ENCODE results near the gene IQUB.

Gene IQUB

GRCh38 chr7:123569352-123570010 is 35.1 kb upstream of the IQUB start:
- Mint-ChIP-seq H3K36me3 (ENCODE audit: low read depth) (no peaks in the 10 kb centered on the region), H3K27ac (no peak overlapping the region), H3K4me1 (no peaks in the 10 kb centered on the region), H3K27me3 (ENCODE audit: low read depth) (no peaks in the 10 kb centered on the region), H3K4me3 (no peak overlapping the region), H3K9me3 (no peaks in the 10 kb centered on the region)
- no peak for TF ChIP-seq CTCF (IDR thresholded peaks at IDR 0.05; ENCODE audit: unreplicated experiment in 3 of 3)

GRCh38 chr7:123562121-123562520 is 27.7 kb upstream of the IQUB start:
- no peaks in the 10 kb centered on the region for H3K36me3 Mint-ChIP-seq (ENCODE audit: low read depth)
- H3K9me3 Mint-ChIP-seq, result no peaks in the 10 kb centered on the region
- no peak for TF ChIP-seq CTCF (IDR thresholded peaks at IDR 0.05; ENCODE audit: unreplicated experiment in 3 of 3)
- H3K4me1 Mint-ChIP-seq, result peaks cover 10% of the 10 kb centered on the region
- peak overlapping the region in 1 of 3 experiments; percentile 46 for H3K27ac Mint-ChIP-seq
- H3K4me3 Mint-ChIP-seq, result no peak overlapping the region
- H3K27me3 Mint-ChIP-seq (ENCODE audit: low read depth), result no peaks in the 10 kb centered on the region

- no peak overlapping the region for H3K4me3 Mint-ChIP-seq
- TF ChIP-seq CTCF (IDR thresholded peaks at IDR 0.05; ENCODE audit: unreplicated experiment in 3 of 3), result no peak
- H3K27me3 Mint-ChIP-seq (ENCODE audit: low read depth), result no peaks in the 10 kb centered on the region
- no peaks in the 10 kb centered on the region for H3K9me3 Mint-ChIP-seq
- no peak overlapping the region for H3K27ac Mint-ChIP-seq
- H3K36me3 Mint-ChIP-seq (ENCODE audit: low read depth), result peaks cover 4% of the 10 kb centered on the region
- H3K4me1 Mint-ChIP-seq, result peaks cover 13% of the 10 kb centered on the region
Measured at GRCh38 chr7:123558289-123558874, 24.0 kb upstream of the IQUB start.

- Mint-ChIP-seq H3K27me3 (ENCODE audit: low read depth) (no peaks in the 10 kb centered on the region), H3K4me1 (peaks cover 20% of the 10 kb centered on the region), H3K4me3 (no peak within 1 kb of the TSS), H3K27ac (no peak within 1 kb of the TSS), H3K9me3 (no peaks in the 10 kb centered on the region), H3K36me3 (ENCODE audit: low read depth) (peaks cover 12% of the 10 kb centered on the region)
- no peak for TF ChIP-seq CTCF (IDR thresholded peaks at IDR 0.05; ENCODE audit: unreplicated experiment in 3 of 3)
Measured at GRCh38 chr7:123557398-123558288, 23.2 kb upstream of the IQUB start, which contains the start of gene NDUFA5. NDUFA5 (minus strand) TSS chr7:123557818; CDS start chr7:123557795, 23 bp downstream.

- Mint-ChIP-seq H3K36me3 (ENCODE audit: low read depth) (peaks cover 17% of the 10 kb centered on the region), H3K27ac (no peak overlapping the region), H3K27me3 (ENCODE audit: low read depth) (no peaks in the 10 kb centered on the region), H3K4me1 (peaks cover 17% of the 10 kb centered on the region), H3K9me3 (no peaks in the 10 kb centered on the region), H3K4me3 (no peak overlapping the region)
- TF ChIP-seq CTCF (IDR thresholded peaks at IDR 0.05; ENCODE audit: unreplicated experiment in 3 of 3), result no peak
Measured at GRCh38 chr7:123557016-123557397, 22.6 kb upstream of the IQUB start.

Measured in nephron (organoid).